ENCODE data around the gene TRMT61A. TPM values are rescaled to one million over a fixed set of nuclear protein-coding genes. Genes with fewer than 3 reads are reported as not detected.

TRMT61A gene
- total RNA-seq, 1 experiment from 2014 or later: 14.9 TPM

DNA sequence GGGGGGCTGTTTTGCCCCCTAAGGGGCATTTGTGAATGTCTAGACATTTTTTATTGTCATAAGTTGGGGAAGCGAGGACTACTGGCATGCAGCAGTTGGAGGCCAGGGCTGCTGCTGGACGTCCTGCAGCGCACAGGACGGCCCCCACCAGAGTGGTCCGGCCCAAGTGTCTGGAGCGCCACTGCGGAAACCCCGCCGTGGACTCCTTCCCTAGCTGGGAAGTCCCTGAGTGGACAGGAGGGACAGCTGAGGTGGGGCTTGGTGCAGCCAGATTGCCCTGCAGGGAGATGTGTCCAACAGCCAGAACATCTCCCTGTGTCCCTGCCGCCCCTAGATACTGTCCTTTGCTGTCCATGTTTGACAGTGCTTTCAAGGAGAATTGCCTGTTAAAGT, 11.8 kb upstream of the TRMT61A start:
- CTCF ChIA-PET: interaction anchor here (3.4 kb wide), 1 partner anchor 30 kb away, joined by 38 read pairs; no protein-coding TSS in a partner anchor
- H3K9me3 ChIP-seq (ENCODE audit: control insufficient read depth in 1 of 2, insufficient read depth in 1 of 2, low read depth in 1 of 2, low read length in 2 of 2): no peaks in the 10 kb centered on the region
- H3K79me2 ChIP-seq (ENCODE audit: insufficient read depth, low read length): peaks cover 14% of the 10 kb centered on the region; the same call in 1 of the 2 replicates
- POLR2A ChIA-PET: no interaction called here
- no peak overlapping the region for H3K27ac ChIP-seq (ENCODE audit: low read depth, low read length)
- H3K4me1 ChIP-seq (ENCODE audit: control insufficient read depth in 1 of 2, insufficient read depth in 2 of 2, low read length in 2 of 2): peaks cover 8 to 41% of the 10 kb centered on the region in 2 experiments; a peak in 3 of 4 replicates
- no peak for ATAC-seq
- H4K20me1 ChIP-seq (ENCODE audit: insufficient read depth): no peaks in the 10 kb centered on the region; the same call in 1 of the 2 replicates
- intact Hi-C loops (cut with micrococcal nuclease): no loop called here
- TF ChIP-seq SP1 (IDR thresholded peaks at IDR 0.05; ENCODE audit: low read depth) (no peak), ZNF274 (IDR thresholded peaks at IDR 0.05; ENCODE audit: low read depth, low read length) (no peak), FOSL1 (IDR thresholded peaks at IDR 0.05; ENCODE audit: low read depth) (no peak), RAD21 (IDR thresholded peaks at IDR 0.05; ENCODE audit: low read depth) (no peak), EZH2 (IDR thresholded peaks at IDR 0.05) (no peak), CEBPB (IDR thresholded peaks at IDR 0.05; ENCODE audit: low read depth) (no peak), ZFX (IDR thresholded peaks at IDR 0.05) (no peak), SRF (IDR thresholded peaks at IDR 0.05; ENCODE audit: low read depth) (no peak), POLR2AphosphoS5 (IDR thresholded peaks at IDR 0.05; ENCODE audit: low read depth, low read length) (no peak), TCF7L2 (IDR thresholded peaks at IDR 0.05; ENCODE audit: borderline replicate concordance, extremely low read depth, insufficient read depth, insufficient read length) (no peak), SIN3A (IDR thresholded peaks at IDR 0.05; ENCODE audit: low read depth) (no peak), EZH2phosphoT487 (IDR thresholded peaks at IDR 0.05; ENCODE audit: borderline replicate concordance) (no peak), ELF1 (IDR thresholded peaks at IDR 0.05; ENCODE audit: borderline replicate concordance, low read depth) (no peak)
- TF ChIP-seq, protein P1, sequence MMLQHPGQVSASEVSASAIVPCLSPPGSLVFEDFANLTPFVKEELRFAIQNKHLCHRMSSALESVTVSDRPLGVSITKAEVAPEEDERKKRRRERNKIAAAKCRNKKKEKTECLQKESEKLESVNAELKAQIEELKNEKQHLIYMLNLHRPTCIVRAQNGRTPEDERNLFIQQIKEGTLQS (IDR thresholded peaks at IDR 0.05): no peak
- H3K4me3 ChIP-seq (replicated peaks in 1 of 2; ENCODE audit: low read depth in 1 of 2, low read length in 2 of 2): no peak overlapping the region
- H3K27me3 ChIP-seq (ENCODE audit: insufficient read depth, low read length): no peaks in the 10 kb centered on the region
- no peaks in the 10 kb centered on the region for H3K9me2 ChIP-seq (ENCODE audit: insufficient read depth)
- H3K4me2 ChIP-seq (ENCODE audit: low read length): no peak overlapping the region
- H2AFZ ChIP-seq (ENCODE audit: low read depth, low read length, poor library complexity, severe bottlenecking): no peak overlapping the region
- DNase-seq (ENCODE audit: low read depth, low spot score): no peak
- RAD21 ChIA-PET (ENCODE audit: low non-redundant PET in 1 of 2, low total read pairs in 2 of 2, uncharacterized antibody in 2 of 2, unreplicated experiment in 2 of 2): no interaction called here
- no TSS peak for BruUV-seq (replicated peaks)
- H3K36me3 ChIP-seq (ENCODE audit: control insufficient read depth in 1 of 2, insufficient read depth in 2 of 2, low read length in 2 of 2): peaks cover 0 to 12% of the 10 kb centered on the region in 2 experiments; a peak in 3 of 4 replicates
- no peak overlapping the region for H3K9ac ChIP-seq (ENCODE audit: low read length)
